ENCODE measurements around the gene CAMK1. TPM values are rescaled to one million over a fixed set of nuclear protein-coding genes. Genes with fewer than 3 reads are reported as not detected.

Gene CAMK1
- total and polyA plus RNA-seq, 9 of the 15 experiments (the other 6 are each of a cell fraction or from before 2014, with no cell fraction given): 0.23 to 10.7 (median 6.0) TPM

DNA sequence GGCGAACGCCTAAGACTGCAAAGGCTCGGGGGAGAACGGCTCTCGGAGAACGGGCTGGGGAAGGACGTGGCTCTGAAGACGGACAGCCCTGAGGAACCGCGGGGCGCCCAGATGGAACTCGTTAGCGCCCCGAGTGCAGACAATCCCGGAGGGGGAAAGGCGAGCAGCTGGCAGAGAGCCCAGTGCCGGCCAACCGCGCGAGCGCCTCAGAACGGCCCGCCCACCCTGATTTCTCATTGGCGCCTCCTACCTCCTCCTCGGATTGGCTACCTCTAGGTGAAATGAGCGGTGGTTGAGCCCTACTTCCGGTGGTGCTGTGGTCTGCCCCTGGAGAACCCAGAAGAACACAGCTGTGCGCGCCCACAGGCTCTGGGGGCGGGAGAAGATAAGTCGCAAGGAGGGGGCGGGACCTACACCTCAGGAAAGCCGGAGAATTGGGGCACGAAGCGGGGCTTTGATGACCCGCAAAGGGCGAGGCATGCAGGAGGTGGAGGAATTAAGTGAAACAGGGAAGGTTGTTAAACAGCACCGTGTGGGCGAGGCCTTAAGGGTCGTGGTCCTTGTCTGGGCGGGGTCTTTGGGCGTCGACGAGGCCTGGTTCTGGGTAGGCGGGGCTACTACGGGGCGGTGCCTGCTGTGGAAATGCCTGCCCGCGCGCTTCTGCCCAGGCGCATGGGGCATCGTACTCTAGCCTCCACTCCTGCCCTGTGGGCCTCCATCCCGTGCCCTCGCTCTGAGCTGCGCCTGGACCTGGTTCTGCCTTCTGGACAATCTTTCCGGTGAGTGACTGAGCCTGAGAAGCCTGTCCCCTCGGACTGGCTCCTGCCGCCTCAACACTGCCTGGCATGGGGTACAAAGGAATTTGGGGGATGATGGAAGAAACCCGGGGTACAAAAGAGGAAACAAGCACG, 19.8 kb downstream of the CAMK1 start, which contains the start of gene OGG1 (continued):
- TF ChIP-seq XRCC4 (IDR thresholded peaks at IDR 0.05; ENCODE audit: extremely low read depth, insufficient read depth, insufficient read length) (no peak), MTA3 (IDR thresholded peaks at IDR 0.05; ENCODE audit: borderline replicate concordance) (peak; percentile 59), SNRNP70 (optimal IDR thresholded peaks at IDR 0.05; ENCODE audit: low read depth, low read length) (no peak), TBP (optimal IDR thresholded peaks at IDR 0.05; ENCODE audit: low read depth, low read length) (no peak), FOS (IDR thresholded peaks at IDR 0.05; ENCODE audit: extremely low read depth, insufficient read length) (peak; percentile 71), ZNF699 (CRISPR knock-in tag; IDR thresholded peaks at IDR 0.05; ENCODE audit: insufficient replicate concordance) (no peak), ZNF444 (CRISPR knock-in tag; IDR thresholded peaks at IDR 0.05) (no peak), DMBX1 (CRISPR knock-in tag; IDR thresholded peaks at IDR 0.05; ENCODE audit: borderline replicate concordance) (no peak), ZNF583 (CRISPR knock-in tag; IDR thresholded peaks at IDR 0.05) (no peak), POLR2B (IDR thresholded peaks at IDR 0.05; ENCODE audit: low read depth, partially characterized antibody) (peak; percentile 74), ZNF41 (CRISPR knock-in tag; conservative IDR thresholded peaks at IDR 0.05) (no peak), FOXJ3 (CRISPR knock-in tag; IDR thresholded peaks at IDR 0.05) (no peak), FOSL1 (tag; conservative IDR thresholded peaks at IDR 0.05) (peak; percentile 36; the same call in 1 of the 2 replicates), ETV5 (CRISPR knock-in tag; IDR thresholded peaks at IDR 0.05; ENCODE audit: low read depth) (peak; percentile 87), HDGF (IDR thresholded peaks at IDR 0.05) (no peak), SMC3 (conservative IDR thresholded peaks at IDR 0.05; ENCODE audit: insufficient read depth, low read depth, low read length) (no peak)
- TF ChIP-seq, protein P1, sequence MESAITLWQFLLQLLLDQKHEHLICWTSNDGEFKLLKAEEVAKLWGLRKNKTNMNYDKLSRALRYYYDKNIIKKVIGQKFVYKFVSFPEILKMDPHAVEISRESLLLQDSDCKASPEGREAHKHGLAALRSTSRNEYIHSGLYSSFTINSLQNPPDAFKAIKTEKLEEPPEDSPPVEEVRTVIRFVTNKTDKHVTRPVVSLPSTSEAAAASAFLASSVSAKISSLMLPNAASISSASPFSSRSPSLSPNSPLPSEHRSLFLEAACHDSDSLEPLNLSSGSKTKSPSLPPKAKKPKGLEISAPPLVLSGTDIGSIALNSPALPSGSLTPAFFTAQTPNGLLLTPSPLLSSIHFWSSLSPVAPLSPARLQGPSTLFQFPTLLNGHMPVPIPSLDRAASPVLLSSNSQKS (CRISPR knock-in tag; IDR thresholded peaks at IDR 0.05): no peak
- TF ChIP-seq, protein P2, sequence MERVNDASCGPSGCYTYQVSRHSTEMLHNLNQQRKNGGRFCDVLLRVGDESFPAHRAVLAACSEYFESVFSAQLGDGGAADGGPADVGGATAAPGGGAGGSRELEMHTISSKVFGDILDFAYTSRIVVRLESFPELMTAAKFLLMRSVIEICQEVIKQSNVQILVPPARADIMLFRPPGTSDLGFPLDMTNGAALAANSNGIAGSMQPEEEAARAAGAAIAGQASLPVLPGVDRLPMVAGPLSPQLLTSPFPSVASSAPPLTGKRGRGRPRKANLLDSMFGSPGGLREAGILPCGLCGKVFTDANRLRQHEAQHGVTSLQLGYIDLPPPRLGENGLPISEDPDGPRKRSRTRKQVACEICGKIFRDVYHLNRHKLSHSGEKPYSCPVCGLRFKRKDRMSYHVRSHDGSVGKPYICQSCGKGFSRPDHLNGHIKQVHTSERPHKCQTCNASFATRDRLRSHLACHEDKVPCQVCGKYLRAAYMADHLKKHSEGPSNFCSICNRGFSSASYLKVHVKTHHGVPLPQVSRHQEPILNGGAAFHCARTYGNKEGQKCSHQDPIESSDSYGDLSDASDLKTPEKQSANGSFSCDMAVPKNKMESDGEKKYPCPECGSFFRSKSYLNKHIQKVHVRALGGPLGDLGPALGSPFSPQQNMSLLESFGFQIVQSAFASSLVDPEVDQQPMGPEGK (CRISPR knock-in tag; IDR thresholded peaks at IDR 0.05; ENCODE audit: borderline replicate concordance): no peak
- TF ChIP-seq, protein P3, sequence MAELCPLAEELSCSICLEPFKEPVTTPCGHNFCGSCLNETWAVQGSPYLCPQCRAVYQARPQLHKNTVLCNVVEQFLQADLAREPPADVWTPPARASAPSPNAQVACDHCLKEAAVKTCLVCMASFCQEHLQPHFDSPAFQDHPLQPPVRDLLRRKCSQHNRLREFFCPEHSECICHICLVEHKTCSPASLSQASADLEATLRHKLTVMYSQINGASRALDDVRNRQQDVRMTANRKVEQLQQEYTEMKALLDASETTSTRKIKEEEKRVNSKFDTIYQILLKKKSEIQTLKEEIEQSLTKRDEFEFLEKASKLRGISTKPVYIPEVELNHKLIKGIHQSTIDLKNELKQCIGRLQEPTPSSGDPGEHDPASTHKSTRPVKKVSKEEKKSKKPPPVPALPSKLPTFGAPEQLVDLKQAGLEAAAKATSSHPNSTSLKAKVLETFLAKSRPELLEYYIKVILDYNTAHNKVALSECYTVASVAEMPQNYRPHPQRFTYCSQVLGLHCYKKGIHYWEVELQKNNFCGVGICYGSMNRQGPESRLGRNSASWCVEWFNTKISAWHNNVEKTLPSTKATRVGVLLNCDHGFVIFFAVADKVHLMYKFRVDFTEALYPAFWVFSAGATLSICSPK (IDR thresholded peaks at IDR 0.05; ENCODE audit: borderline replicate concordance): no peak
- TF ChIP-seq, protein P4, sequence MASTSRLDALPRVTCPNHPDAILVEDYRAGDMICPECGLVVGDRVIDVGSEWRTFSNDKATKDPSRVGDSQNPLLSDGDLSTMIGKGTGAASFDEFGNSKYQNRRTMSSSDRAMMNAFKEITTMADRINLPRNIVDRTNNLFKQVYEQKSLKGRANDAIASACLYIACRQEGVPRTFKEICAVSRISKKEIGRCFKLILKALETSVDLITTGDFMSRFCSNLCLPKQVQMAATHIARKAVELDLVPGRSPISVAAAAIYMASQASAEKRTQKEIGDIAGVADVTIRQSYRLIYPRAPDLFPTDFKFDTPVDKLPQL (IDR thresholded peaks at IDR 0.05; ENCODE audit: extremely low read depth, insufficient read length): no peak
- TF ChIP-seq, protein P5, sequence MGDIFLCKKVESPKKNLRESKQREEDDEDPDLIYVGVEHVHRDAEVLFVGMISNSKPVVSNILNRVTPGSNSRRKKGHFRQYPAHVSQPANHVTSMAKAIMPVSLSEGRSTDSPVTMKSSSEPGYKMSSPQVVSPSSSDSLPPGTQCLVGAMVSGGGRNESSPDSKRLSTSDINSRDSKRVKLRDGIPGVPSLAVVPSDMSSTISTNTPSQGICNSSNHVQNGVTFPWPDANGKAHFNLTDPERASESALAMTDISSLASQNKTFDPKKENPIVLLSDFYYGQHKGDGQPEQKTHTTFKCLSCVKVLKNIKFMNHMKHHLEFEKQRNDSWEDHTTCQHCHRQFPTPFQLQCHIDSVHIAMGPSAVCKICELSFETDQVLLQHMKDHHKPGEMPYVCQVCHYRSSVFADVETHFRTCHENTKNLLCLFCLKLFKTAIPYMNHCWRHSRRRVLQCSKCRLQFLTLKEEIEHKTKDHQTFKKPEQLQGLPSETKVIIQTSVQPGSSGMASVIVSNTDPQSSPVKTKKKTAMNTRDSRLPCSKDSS (IDR thresholded peaks at IDR 0.05; ENCODE audit: low read depth, partially characterized antibody): no peak
